SU-DHL-6 (cell line): ENCODE measurements around the gene ZNF701.
"Not testable (repeated sequence)": the region's sequence is repeated elsewhere in the genome, so short reads cannot be mapped to it uniquely, and the experiment has no call there.

Source experiments
- EZH2phosphoT487 ChIP-seq: fragments of 200-600 bp; sonication (generic), shearing (Covaris generic); conservative IDR thresholded peaks from 2 replicates; pipeline ENCODE4 v1.6.1; 2018; ENCODE audit warnings: mild to moderate bottlenecking, antibody characterized with exemption, low read length, moderate library complexity, mixed read lengths
- TF ChIP-seq, protein P1 (sequence below): fragments of 200-600 bp; sonication (generic); IDR thresholded peaks from one replicate; pipeline ENCODE4 v1.5.1; 2017; ENCODE audit warnings: antibody characterized with exemption, mild to moderate bottlenecking, low read length, moderate library complexity; ENCODE audit not compliant: insufficient read depth, poor library complexity, severe bottlenecking

DNA sequence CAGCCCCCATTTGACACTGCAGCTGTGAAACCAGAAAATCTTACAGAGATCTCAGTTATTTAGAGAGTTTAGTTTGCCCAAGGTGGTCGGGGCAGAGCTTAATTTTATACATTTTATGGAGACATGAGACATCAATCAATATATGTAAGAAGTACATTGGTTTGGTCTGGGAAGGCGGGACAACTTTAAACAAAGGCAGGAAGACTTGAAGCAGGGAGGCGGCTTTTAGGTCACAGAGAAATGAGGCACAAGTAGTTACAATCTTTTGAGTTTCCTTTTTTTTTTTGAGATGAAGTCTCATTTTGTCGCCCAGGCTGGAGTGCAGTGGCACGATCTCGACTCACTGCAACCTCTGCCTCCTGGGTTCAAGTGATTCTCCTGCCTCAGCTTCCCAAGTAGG, 27.5 kb upstream of the ZNF701 start:
- TF ChIP-seq, protein P1, sequence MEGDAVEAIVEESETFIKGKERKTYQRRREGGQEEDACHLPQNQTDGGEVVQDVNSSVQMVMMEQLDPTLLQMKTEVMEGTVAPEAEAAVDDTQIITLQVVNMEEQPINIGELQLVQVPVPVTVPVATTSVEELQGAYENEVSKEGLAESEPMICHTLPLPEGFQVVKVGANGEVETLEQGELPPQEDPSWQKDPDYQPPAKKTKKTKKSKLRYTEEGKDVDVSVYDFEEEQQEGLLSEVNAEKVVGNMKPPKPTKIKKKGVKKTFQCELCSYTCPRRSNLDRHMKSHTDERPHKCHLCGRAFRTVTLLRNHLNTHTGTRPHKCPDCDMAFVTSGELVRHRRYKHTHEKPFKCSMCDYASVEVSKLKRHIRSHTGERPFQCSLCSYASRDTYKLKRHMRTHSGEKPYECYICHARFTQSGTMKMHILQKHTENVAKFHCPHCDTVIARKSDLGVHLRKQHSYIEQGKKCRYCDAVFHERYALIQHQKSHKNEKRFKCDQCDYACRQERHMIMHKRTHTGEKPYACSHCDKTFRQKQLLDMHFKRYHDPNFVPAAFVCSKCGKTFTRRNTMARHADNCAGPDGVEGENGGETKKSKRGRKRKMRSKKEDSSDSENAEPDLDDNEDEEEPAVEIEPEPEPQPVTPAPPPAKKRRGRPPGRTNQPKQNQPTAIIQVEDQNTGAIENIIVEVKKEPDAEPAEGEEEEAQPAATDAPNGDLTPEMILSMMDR = not testable (repeated sequence)
- not testable (repeated sequence) for TF ChIP-seq EZH2phosphoT487
